ENCODE data around the gene KIDINS220.
A peak's percentile ranks its signal among the peaks of the same experiment; 100 is the strongest.

The KIDINS220 gene

DNA sequence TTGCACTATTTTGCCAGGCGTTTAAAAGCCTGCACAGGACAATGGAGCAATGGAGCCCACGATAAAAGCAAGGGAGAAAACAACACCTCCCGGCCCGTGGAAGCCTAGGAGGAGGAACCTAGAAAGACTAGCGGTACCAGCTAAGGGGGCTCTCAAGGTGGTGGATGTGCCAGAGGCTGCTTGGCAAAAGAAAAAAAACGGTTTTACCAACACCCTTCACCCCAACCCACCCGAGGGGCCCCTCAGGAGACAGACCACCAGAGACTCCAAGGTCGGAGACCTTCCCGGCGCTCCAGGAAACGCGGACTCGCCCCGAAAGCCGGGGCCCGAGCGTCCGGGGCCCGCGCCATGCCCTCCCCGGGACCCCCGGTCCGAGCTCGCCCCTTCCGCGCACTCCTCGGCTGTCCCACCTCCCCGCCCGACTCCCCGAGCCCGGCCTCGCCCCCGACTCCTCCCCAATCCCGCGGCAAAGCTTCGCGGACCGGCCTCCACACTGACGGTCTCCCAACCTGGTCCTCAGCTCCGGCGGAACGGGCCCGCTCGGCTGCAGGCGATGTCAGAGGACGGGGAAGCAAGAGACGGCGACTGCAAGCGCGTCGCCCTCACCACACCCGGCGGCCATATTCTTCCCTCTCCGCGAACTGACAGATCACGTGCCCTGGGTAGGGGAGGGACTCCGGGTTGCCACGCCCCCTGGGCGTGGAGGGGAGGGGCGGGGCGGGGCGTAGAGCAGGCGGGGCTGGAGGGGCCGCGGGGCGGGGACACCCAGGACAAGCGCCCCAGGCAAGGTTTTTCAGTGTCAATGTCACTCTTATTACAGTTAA, at the start of gene KIDINS220:
TSS of gene KIDINS220 (minus strand) at position 643 of the 824 bp plus-strand sequence. CDS start 10,520 bp downstream, outside the sequence.
- DNase-seq (ENCODE audit: low read depth) = peak; percentile 77

DNA sequence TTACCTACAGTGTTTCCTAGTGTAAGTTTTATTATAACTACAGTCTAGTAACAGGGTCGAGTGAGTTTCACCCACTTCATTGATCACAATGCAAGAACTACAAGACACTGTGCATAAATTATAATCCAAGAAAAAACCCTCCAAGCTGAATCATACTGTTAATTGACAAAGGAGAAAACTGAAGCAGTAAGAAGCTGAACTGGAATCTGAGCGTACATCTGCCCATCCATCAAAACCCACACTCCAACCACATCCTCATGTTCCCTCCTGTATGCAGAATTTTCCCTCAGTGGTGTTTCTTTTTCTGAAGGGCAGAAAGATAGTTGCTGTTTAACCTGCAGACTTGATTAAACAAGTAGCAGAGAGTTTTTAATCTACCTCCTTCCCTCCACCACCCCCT, 49.5 kb upstream of the KIDINS220 start:
- no peak for DNase-seq (ENCODE audit: low read depth)

DNA sequence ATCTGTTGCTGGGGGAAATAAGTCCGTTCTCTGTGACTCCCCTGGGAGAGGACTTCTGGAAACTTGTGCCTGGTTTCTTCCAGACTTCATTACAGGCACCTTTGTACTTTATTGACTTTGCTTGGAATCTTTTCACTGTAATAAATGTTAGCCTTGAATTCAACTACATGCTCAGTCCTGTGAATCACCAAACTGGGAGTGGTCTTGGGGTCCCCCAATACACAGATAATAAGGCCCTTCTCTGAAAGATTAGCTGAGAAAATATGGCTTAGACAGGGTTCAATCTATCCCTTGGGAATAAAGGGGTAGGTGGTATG, 48.7 kb upstream of the KIDINS220 start:
- DNase-seq (ENCODE audit: low read depth) = no peak

DNA sequence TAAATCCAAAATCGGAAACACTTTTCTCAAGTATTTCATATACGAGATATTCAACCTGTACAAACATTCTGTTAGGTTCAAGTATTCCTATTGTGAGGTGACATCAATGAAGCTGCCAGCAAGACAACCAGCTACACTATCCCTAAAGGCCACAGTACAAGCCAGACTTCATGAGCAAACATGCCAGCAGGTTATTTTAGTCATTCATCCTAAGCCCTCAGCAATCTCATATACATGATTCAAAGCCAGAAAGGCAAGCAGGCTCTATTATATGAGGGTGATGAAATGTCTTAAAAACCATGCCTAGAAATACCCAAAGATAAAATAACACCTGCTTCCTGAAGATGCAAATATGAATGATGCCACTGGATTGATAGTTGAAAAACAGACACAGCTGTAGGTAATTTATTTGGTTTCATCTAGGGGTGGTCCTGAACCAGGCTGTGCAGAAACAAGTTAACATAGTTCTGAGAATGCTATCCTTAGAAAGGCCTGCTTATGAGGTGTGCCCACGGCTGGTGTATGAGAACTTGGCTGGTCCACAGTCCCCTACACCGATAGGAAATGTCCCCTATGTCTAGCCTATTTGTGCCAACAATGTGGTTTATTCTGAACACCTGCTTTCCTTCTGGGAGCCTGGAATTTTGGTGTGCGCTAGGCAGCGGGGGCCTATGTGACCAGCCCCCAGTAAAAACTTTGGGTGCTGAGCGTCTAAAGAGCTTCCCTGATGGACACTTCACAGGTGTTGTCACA, 48.2 kb upstream of the KIDINS220 start:
- DNase-seq (ENCODE audit: low read depth) = no peak

DNA sequence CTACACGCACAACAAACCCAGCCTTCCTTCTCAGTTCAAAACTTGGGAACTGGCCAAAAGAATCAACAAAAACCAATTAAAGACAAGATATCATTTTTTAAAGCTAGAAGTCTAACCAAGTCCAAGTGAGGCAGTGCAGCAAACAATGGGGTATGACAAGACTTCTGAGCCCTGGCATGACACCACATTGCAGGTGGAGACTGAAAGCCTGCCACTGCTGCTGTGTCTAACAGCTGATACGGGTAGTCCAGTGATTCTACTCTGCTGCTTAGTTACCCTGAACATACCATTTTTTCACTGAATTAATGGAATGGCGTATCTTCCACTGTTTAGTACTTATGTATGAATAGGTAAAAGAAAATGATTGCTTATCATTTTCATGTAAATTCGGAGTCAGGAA, 47.4 kb upstream of the KIDINS220 start:
- no peak for DNase-seq (ENCODE audit: low read depth)

DNA sequence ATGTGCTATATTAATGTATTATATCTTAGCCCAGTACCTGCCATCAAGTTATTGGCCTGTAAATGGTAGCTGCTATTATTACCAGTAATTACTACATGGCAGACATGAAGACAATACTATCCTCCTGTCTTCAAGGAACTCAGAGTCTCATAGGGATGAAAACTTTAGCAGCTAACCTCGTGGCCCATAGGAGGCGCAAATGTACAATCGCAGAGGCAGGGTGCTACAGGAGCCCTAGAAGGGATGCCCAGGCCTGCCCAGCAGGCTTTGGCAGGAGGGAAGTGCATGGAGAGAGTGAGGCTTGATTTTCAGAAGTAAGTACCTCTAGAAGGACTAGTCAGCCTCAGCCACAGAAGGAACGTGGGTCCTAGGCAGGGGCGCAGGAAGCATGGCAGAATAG, 44.7 kb upstream of the KIDINS220 start:
- no peak for DNase-seq (ENCODE audit: low read depth)

DNA sequence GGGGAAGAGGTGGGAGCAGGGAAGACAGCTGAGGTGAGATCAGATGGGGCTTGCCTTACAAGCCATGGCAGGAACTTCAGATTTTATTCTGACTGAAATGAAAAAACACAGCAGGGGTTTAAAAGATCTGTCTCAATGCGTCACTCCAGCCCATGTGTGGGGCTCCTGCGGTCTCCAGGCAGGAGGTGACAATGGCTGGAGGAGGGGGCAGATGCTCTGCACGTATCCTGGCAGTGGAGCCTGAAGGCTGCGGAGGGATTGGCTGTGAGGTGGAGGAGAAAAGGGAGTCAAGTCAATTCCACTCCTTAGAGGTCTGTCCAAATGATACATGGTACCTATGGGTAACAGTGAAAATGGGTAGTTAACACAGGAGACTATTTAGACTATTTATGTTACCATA, 40.5 kb upstream of the KIDINS220 start:
- no peak for DNase-seq (ENCODE audit: low read depth)

DNA sequence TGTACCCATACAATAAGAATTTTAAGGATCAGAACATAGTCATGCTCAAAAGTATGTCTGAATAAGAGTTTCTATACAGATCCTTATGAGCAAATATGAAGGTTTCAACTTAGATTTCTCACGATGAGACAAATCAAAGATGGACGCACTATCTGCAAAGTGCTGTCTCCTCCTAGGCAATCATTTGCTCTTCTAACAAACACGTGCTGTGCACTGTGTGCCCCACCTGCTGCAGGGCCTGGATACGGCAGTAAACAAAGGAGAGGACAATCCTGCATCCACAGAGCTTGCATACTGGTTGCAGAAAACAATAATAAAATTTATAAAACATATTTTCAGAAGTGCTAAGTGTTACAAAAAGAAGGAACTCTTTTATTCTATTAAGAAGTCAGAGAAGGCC, 39.9 kb upstream of the KIDINS220 start:
- DNase-seq (ENCODE audit: low read depth) = no peak

DNA sequence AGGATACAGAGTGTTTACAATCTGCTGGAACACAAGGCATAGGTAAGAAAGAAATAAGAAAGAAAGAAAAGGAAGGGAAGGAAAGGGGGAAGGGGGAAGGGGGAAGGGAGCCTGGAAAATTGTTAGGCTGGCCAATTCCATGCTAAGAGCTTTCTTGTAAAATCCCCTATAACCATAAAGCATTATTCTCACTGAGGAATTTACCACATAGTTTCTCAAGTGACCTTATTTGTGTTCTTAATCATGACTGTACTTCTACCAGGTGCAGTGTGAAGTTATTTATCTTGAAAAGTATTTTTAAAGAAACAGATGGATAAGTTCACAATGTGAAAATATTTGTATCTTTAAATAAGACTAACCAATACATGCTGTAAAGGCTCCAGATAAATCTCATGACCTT, 39.2 kb upstream of the KIDINS220 start:
- no peak for DNase-seq (ENCODE audit: low read depth)

DNA sequence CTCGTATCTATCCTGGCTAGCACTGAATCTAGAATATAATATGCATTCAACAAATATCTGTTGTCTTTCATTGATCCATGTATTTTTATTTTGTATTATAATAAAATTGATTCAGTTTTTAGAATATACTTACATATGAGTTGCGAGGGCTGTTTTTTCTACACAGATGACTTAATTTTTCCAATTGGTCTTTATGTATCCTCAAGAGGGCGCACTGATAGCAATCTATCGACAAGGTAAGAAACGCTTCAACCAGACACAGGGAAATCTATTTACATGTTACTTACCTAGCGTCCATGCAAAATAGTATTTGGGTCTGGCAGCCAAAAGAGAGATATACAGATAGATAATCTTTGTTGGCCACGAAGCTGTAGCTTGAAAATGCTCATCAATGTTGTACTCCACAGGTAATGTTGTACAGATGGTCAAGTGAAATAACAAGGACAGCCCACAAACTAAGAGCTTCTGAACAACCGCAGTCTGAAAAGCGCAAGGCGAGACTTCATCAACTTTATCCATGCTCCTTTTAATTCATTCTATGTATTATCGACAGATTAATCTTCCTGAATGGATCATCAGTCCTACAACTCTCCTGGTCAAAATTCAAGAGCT, 35.5 kb upstream of the KIDINS220 start:
- DNase-seq (ENCODE audit: low read depth) = no peak

DNA sequence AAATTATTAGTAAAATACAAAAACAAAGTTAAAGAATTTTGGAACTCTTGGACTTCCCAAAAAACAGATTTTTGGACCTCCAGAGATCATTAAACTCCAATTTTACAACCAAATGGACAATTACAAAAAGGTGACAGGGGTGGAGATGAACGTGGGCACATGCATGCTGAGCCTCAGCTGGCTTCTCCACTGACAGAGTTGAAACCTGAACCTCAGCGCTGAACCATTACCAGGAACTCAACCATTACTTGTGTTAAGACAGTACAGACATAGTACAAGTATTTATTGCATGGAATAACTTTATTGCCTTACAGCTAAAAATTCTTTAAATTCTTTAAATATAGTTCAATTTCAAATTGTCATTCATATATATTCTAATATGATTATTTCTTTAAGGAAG, 33.0 kb upstream of the KIDINS220 start:
- no peak for DNase-seq (ENCODE audit: low read depth)

DNA sequence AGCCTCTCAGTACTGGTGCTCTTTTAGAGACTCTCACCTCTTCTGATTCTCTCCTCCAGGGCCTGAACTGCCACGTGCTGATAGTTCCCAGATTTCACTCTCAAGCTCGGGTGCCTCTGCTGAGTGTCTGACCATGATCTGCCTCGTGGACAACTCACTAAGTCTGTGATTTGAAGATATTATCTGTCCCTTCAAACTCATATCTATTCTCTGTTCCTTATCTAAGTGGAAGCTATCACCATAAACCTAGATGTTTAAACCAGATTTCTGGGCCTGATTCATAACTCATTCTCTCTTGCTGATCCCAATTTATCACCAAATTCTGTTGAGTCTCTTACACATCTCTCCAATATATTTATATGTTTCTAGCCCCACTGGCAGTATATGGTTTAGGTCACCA, 29.9 kb upstream of the KIDINS220 start:
- no peak for DNase-seq (ENCODE audit: low read depth)

DNA sequence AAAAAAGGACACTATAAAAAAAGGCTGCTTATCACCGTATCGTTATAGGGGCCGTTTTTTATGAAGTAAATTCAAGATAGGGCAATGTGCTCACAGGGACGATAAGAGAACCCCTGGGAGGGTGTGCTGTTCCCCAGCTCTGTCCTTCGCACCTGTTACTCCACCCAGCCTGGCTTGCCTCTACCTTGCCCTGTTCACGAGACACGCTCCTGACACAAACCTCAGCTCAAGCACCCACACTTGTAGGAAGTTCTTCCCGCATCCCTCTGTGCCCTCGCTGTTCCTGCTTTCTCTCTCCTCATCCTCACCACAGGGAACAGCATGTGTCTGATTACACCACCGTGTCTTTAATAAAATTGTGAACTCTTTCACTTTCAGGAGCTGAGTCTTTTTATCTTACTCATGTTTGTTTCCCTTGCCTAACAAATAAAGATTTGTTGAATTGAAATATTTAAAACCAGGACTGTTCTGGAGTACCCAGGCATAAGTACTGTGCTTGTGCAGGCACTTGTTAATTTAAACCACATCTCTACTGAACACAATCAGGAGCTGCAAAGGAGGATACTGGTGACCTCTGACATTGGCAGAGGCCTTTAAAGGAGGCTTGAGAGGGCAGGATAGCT, 26.0 kb upstream of the KIDINS220 start:
- no peak for DNase-seq (ENCODE audit: low read depth)

DNA sequence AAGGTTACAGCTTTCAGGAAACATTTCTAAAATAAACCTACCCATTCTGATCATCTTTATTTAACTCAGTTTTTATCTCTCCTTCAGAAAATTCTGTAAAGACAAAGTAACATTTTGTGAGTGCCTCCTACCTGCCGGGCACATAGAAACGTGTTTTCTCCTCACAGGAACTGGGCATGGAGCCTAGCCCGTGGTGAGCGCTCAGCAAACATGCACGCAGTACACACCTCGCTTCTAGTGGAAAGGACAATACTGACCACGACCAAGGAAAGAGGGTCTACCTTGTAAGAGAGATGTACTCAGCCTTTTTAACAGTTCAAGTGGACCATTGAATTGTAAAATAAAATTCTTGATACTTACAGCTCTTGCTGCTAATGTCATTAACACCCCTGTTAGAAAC, 24.8 kb upstream of the KIDINS220 start:
- DNase-seq (ENCODE audit: low read depth) = no peak

DNA sequence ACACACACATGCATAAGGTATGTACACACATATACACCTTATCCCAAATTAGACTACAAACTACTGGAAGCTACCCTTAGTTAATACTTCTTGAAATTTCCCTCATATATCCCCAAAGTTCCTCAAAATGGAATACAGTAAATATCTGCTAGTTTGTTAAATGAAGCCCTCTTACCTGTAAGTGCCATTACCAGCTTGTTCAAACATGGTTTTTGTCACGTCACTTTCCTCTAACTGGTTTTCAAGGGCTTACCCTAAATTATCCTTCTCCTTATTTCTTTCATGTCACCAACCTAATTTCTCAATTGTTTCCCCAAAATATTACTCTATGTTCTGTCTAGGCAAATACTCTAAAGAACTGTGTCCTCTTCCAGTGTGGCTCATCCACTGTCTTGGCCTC, 24.4 kb upstream of the KIDINS220 start:
- no peak for DNase-seq (ENCODE audit: low read depth)

DNA sequence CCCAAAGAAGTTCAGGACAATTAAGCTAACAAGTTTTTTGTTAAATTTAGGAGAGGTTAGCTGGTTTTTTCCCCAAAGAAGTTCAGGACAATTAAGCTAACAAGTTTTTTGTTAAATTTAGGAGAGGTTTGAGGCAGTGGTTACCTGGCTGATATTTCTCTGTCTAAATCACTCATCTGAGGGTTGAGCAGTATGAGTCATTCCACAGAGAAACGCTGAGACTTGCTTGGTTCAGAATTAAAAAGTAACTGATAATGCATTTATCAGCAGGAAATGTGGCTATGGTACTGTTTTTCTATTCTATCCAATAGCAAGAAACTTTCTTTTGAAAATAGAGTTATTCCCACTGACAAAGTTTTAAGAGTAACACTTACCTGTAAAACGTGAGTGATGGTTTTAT, 22.8 kb upstream of the KIDINS220 start:
- DNase-seq (ENCODE audit: low read depth) = no peak

DNA sequence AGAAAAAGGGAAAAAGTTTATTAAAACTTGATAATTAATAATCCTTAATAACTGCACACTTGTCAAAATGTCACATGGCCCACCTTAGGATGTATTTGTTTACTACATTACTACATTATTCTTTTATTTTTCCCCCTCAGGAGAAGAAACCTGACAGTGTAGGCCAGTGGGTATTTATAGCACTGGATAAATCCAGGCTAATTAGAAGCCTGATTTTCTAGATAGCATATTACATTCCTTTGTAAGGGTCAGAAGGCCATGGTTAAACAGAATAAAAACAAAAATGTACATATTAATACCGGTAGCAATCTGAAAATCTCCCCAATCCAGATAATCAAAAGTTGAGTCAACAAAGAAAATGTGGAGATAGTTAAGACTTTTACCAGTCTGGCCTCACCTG, 21.5 kb upstream of the KIDINS220 start:
- DNase-seq (ENCODE audit: low read depth) = no peak

DNA sequence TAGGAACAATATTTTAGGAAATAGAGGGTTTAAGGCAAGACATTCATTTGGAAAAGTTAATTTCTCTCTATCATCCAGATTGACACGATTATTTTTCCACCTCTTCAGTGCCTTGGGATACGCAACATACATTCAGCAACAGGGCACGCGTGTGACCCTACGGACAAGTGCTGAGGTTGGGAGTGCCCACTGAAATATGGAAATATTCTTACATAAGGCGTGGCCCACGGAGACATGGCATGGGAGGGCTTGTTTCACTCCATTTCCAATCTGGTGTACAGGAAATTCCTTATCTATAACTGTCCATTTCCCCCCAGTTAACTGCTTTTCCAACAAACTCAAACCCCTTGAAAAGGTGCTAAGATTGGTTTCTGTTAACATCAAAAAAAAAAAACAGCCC, 20.9 kb upstream of the KIDINS220 start:
- DNase-seq (ENCODE audit: low read depth) = no peak

DNA sequence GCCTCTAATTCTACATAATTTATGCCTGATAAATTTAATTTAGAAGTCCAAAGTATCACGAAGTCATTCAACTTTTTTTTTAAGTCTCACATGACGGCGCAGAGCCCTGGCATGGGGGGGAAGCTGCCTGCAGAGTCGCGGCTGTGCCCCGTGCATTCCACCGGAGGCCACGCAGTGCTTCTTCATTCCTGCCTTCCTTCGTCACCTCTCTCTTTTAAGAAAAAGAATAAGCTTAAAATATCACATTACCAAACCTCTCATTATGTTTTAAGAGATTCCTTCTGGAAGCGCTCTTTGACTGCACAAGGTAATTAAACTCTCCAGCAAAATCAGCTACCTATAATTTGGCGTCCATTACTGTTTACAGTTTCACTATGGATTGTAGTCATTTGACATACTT, 20.3 kb upstream of the KIDINS220 start:
- DNase-seq (ENCODE audit: low read depth) = no peak

DNA sequence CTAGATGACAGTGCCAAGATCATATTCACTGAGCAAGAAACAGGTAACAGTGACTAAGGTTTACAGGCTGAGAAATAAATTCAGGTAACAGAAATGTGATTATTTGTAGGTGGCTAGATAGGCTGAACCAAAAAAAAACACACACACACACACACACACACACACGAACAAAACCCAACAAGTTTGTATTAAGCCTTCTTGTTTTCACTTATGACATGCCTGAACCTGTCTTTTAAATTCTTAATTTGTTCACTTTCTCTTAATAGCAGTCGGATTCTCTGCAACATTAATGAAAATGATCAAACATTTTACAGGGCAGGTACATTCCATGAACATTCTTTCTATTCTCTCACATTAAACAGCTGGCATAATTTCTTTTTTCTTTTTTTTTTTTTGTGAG, 18.8 kb upstream of the KIDINS220 start:
- DNase-seq (ENCODE audit: low read depth) = no peak

DNA sequence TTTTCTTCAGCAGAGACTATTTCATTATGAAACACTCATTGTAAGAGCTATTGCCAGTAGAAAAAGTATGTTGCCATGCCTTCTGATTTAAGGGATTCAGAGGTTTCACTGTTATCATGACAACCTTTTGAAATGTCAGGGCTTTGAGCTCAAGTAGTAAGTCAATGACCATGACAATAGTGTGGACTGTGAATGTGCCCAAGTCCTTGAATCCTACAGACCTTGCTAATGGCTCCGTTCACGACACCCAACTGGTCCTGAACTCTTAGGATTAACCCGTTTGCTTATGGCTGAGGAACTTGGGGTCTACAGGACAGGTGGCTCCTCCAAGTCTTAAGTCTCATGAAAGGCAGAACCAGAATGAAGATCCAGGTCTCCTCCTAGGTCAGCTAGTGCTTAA, 17.6 kb upstream of the KIDINS220 start:
- DNase-seq (ENCODE audit: low read depth) = no peak

DNA sequence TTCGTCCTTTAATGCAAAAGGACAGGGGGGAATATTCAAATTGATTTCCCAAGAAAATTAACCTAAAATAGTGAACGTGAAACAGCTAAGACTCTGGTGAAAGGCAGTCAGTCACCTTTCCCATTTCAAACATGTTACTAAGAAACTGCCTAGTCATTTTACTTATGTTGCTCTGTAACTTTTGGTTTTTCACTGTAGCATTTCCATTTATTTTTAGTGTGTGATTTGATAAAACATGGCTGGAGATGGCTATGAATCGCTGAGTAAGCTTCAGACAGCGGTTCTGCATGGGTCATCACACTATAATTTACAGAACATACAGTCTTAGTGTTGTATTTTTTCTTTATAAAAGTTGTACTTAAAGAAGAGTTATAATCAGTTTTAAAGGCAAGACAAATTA, 16.0 kb upstream of the KIDINS220 start:
- no peak for DNase-seq (ENCODE audit: low read depth)

Data from stimulated activated CD8-positive, alpha-beta memory T cell treated with anti-CD3 and anti-CD28 coated beads, Interleukin-12 subunit alpha, Interleukin-12 subunit beta, amount 100 ng/mL, for 1 hour (primary cell).